A549 (cell line): Measurements from ENCODE around the gene PRAMEF11. TPM values are rescaled to one million over a fixed set of nuclear protein-coding genes. Genes with fewer than 3 reads are reported as not detected.

Experiments used
- ATAC-seq, 2 experiments: fragments of 200-7000 bp in 1 of 2; fragments of >200 bp in 1 of 2; cut with Nextera tagmentation in 1 of 2; cut with Tn5 transposase in 1 of 2; 3 replicates each; pipeline versions ENCODE4 v1.8.0 to v1.9.1; 2018 to 2020; ENCODE audit warnings: mild to moderate bottlenecking in 1 of 2, moderate library complexity in 1 of 2
- CTCF ChIA-PET: fragments of 300-600 bp; sonication (Branson Sonifier 250); formaldehyde crosslinking; extraction: SDS; loops from one replicate; lab custom pipeline; 2021; ENCODE audit warnings: antibody characterized with exemption, inconsistent platforms; lab: Yijun Ruan, JAX
- POLR2A ChIA-PET: fragments of 350-600 bp; formaldehyde crosslinking; extraction: SDS; loops from one replicate; lab custom pipeline; 2021; ENCODE audit warnings: antibody characterized with exemption, inconsistent platforms; lab: Yijun Ruan, JAX
- DNase-seq, 2 experiments: peaks; one replicate each; pipeline versions ENCODE4 v3.0.0 to v3.0.0-alpha.2; 2011 to 2016; ENCODE audit warnings: low read depth in 1 of 2, low spot score in 1 of 2
- FAIRE-seq: peaks from 2 replicates; lab custom pipeline; 2011; peaks lifted over from hg19 to GRCh38; lab: Jason Lieb, UNC
- H3K27ac ChIP-seq, 2 experiments: fragments of >200 bp; sonication (Bioruptor Twin); formaldehyde crosslinking; 3 replicates each; pipeline ENCODE4 v1.5.1; 2016 to 2017
- H3K4me1 ChIP-seq: fragments of >200 bp; sonication (Bioruptor Twin); formaldehyde crosslinking; 3 replicates; pipeline ENCODE4 v1.6.1; 2016
- H3K4me2 ChIP-seq: fragments of >200 bp; sonication (Bioruptor Twin); formaldehyde crosslinking; 3 replicates; pipeline ENCODE4 v1.6.1; 2016
- H3K4me3 ChIP-seq: fragments of >200 bp; sonication (Bioruptor Twin); formaldehyde crosslinking; 3 replicates; pipeline ENCODE4 v1.5.1; 2016
- H3K9me3 ChIP-seq: fragments of >200 bp; sonication (Bioruptor Twin); formaldehyde crosslinking; 3 replicates; pipeline ENCODE4 v1.6.1; 2016
- BHLHE40 ChIP-seq: IDR thresholded peaks from 2 replicates; pipeline ENCODE4 v1.6.1; 2012; ENCODE audit warnings: low read depth, low read length, inconsistent platforms
- CBX2 ChIP-seq: fragments of 200-600 bp; sonication (generic); IDR thresholded peaks from 2 replicates; pipeline ENCODE4 v1.6.1; 2016; ENCODE audit warnings: low read depth, mild to moderate bottlenecking, borderline replicate concordance
- CHD4 ChIP-seq: fragments of 200-600 bp; sonication (generic); IDR thresholded peaks from 2 replicates; pipeline ENCODE4 v1.6.1; 2016; ENCODE audit warnings: antibody characterized with exemption, mild to moderate bottlenecking, borderline replicate concordance
- HEYL ChIP-seq: fragments of 250-450 bp; sonication (Bioruptor Pico); IDR thresholded peaks from 2 replicates; pipeline ENCODE4 v1.8.0; 2021; ENCODE audit warnings: mild to moderate bottlenecking, moderate library complexity
- HOXB13 ChIP-seq: fragments of 250-450 bp; sonication (Bioruptor Pico); IDR thresholded peaks from 2 replicates; pipeline ENCODE4 v1.5.0; 2020; ENCODE audit warnings: low read depth, mild to moderate bottlenecking, moderate library complexity
- JUN ChIP-seq, 2 experiments: fragments of >200 bp; sonication (Bioruptor Twin); formaldehyde crosslinking; IDR thresholded peaks; 2 replicates in 1 of 2; 3 replicates in 1 of 2; pipeline ENCODE4 v1.6.1; 2016 to 2017
- KDM1A ChIP-seq: fragments of 200-600 bp; sonication (generic); IDR thresholded peaks from 2 replicates; pipeline ENCODE4 v1.6.1; 2016; ENCODE audit warnings: low read depth, mild to moderate bottlenecking
- MAFK ChIP-seq: fragments of 450-650 bp; IDR thresholded peaks from 2 replicates; pipeline ENCODE4 v1.6.1; 2014; ENCODE audit not compliant: partially characterized antibody
- NFE2L2 ChIP-seq: fragments of 150-350 bp; conservative IDR thresholded peaks from 2 replicates; pipeline ENCODE4 v1.6.1; 2014; ENCODE audit warnings: low read length
- PHF8 ChIP-seq: fragments of 200-600 bp; sonication (generic); IDR thresholded peaks from 2 replicates; pipeline ENCODE4 v1.6.1; 2016; ENCODE audit warnings: low read depth, mild to moderate bottlenecking, antibody characterized with exemption, moderate library complexity, borderline replicate concordance
- POLR2AphosphoS2 ChIP-seq: conservative IDR thresholded peaks from 2 replicates; pipeline ENCODE4 v1.6.1; 2012; ENCODE audit warnings: low read length, improper control_type of control experiment, inconsistent platforms
- RAD21 ChIP-seq, 2 experiments: fragments of >200 bp in 1 of 2; sonication (Bioruptor Twin) in 1 of 2; formaldehyde crosslinking in 1 of 2; IDR thresholded peaks in 1 of 2; conservative IDR thresholded peaks in 1 of 2; 2 replicates in 1 of 2; 3 replicates in 1 of 2; pipeline ENCODE4 v1.6.1; 2012 to 2018; ENCODE audit warnings: inconsistent platforms in 1 of 2
- RNF2 ChIP-seq: fragments of 200-600 bp; sonication (generic); IDR thresholded peaks from 2 replicates; pipeline ENCODE4 v1.6.1; 2016; ENCODE audit warnings: low read depth, mild to moderate bottlenecking, antibody characterized with exemption, moderate library complexity, borderline replicate concordance
- TP53 ChIP-seq: fragments of 250-450 bp; sonication (Bioruptor Pico); IDR thresholded peaks from 2 replicates; pipeline ENCODE4 v1.5.0; 2021; ENCODE audit warnings: mild to moderate bottlenecking, moderate library complexity
- ZC3H11A ChIP-seq: fragments of 450-650 bp; IDR thresholded peaks from 2 replicates; pipeline ENCODE4 v1.6.1; 2014; ENCODE audit warnings: antibody characterized with exemption, mild to moderate bottlenecking
- ZNF302 ChIP-seq: fragments of 250-450 bp; sonication (Bioruptor Pico); IDR thresholded peaks from 2 replicates; pipeline ENCODE4 v1.9.0; 2021; ENCODE audit warnings: inconsistent platforms, mild to moderate bottlenecking, moderate library complexity
- WGBS: methylation state at CpG from one replicate; pipeline ENCODE4 v1.1.6; 2017; ENCODE audit errors: missing lambda C conversion rate; 5-methylcytosine and 5-hydroxymethylcytosine counted together
- polyA plus RNA-seq, 4 experiments: library from polyadenylated mRNA; depleted of rRNA in 3 of 4; stranded (reverse); fragments of >200 nt; fragmentation: RNase III in 1 of 4; extraction: RNeasy Plus Mini Kit Qiagen cat#74134 plus additional on column Dnase treatment in 1 of 4; gene quantifications; 2 replicates in 3 of 4; 3 replicates in 1 of 4; pipeline ENCODE4 v1.2.3, GENCODE V29; 2011 to 2017
- TF ChIP-seq, protein P1 (sequence below): fragments of 250-450 bp; sonication (Bioruptor Pico); IDR thresholded peaks from 2 replicates; pipeline ENCODE4 v1.5.0; 2020; ENCODE audit warnings: low read depth, mild to moderate bottlenecking, moderate library complexity

Gene PRAMEF11
- polyA plus RNA-seq, 2 of the 4 experiments (the other 2 are of a cell fraction), result not detected

DNA sequence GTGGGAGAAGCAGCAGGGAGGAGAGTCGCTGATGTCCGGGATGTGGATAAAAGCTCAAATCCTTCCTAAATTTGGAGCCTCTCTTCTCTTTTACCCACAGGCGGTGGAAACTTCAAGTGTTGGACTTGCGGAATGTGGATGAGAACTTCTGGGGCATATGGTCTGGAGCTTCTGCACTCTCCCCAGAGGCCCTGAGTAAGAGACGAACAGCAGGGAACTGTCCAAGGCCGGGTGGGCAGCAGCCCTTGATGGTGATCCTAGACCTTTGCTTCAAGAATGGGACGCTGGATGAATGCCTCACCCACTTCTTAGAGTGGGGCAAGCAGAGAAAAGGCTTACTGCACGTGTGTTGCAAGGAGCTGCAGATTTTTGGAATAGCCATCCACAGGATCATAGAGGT, 55.8 kb downstream of the PRAMEF11 start:
- ATAC-seq, result no peak
- H3K27ac ChIP-seq, result no peak overlapping the region
- H3K4me2 ChIP-seq, result no peak overlapping the region
- H3K4me3 ChIP-seq, result no peak overlapping the region
- TF ChIP-seq HEYL (CRISPR knock-in tag) (no peak), NFE2L2 (no peak), RNF2 (no peak), JUN (IDR thresholded peaks at IDR 0.05) (no peak), TP53 (no peak), BHLHE40 (no peak), ZNF302 (no peak), HOXB13 (CRISPR knock-in tag) (no peak), POLR2AphosphoS2 (no peak), CHD4 (no peak), KDM1A (no peak), RAD21 (conservative IDR thresholded peaks at IDR 0.05 in 1 of 2, IDR thresholded peaks at IDR 0.05 in 1 of 2) (no peak), CBX2 (no peak), ZC3H11A (no peak), PHF8 (no peak)
- TF ChIP-seq, protein P1, sequence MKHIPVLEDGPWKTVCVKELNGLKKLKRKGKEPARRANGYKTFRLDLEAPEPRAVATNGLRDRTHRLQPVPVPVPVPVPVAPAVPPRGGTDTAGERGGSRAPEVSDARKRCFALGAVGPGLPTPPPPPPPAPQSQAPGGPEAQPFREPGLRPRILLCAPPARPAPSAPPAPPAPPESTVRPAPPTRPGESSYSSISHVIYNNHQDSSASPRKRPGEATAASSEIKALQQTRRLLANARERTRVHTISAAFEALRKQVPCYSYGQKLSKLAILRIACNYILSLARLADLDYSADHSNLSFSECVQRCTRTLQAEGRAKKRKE (CRISPR knock-in tag), result no peak
- TF ChIP-seq, all 56 proteins: peak for 0
- Histone ChIP-seq H3K9me3 (no peaks in the 10 kb centered on the region), H3K4me1 (no peaks in the 10 kb centered on the region)
- ChIA-PET POLR2A (no interaction called here), CTCF (interaction anchor here (0.9 to 1.8 kb wide), 3 partner anchors 11 to 503 kb away, joined by 4 to 6 read pairs (median 5); no protein-coding TSS in a partner anchor)
- FAIRE-seq, result no peak
- 41% methylated on average over 8 of the region's 8 CpGs for WGBS
- no peak for DNase-seq

DNA sequence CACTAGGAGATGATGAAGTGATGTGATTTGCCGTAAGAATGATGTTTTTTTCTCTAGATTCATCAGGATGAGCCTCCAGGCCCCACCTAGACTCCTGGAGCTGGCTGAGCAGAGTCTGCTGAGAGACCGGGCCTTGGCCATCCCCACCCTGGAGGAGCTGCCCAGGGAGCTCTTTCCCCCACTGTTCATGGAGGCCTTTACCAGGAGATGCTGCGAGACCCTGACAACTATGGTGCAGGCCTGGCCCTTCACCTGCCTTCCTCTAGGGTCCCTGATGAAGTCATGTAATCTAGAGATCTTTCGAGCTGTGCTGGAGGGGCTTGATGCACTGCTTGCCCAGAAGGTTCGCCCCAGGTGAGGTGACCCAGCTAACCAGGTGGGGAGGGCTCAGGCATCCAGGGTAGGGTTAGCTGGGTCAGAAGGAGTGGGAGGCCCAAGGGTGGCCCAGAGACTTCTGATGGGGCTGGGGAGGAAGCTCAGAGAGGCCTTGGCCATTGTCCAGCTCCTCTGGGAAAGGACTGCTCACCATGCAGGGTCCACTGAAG, 56.3 kb downstream of the PRAMEF11 start:
- 22% methylated on average over 1 of the region's 5 CpGs for WGBS
- FAIRE-seq, result no peak
- TF ChIP-seq MAFK, result no peak
- no peak for TF ChIP-seq TP53
- H3K4me1 ChIP-seq, result no peaks in the 10 kb centered on the region
- POLR2A ChIA-PET, result no interaction called here
- CTCF ChIA-PET, result interaction anchor here (0.9 to 1.8 kb wide), 3 partner anchors 10 to 503 kb away, joined by 4 to 6 read pairs (median 5); no protein-coding TSS in a partner anchor
- no peak overlapping the region for H3K4me2 ChIP-seq
- no peak overlapping the region for H3K4me3 ChIP-seq
- no peaks in the 10 kb centered on the region for H3K9me3 ChIP-seq
- no peak for DNase-seq
- ATAC-seq, result no peak
- no peak overlapping the region for H3K27ac ChIP-seq

Other genes with a start within 250 kb of the PRAMEF11 start
- gene DHRS3, start 213.2 kb downstream of the PRAMEF11 start, polyA plus RNA-seq (2011; rRNA removed), result 79.7 and 89.1 TPM in 2 replicates
- 56.9 to 78.9 TPM (median 62.7 TPM) in 3 replicates for gene DHRS3, start 213.2 kb downstream of the PRAMEF11 start, polyA plus RNA-seq (2017; fragmentation: RNase III; extraction: RNeasy Plus Mini Kit Qiagen cat#74134 plus additional on column Dnase treatment)
- not detected in 2 replicates for gene AADACL4, start 187.3 kb downstream of the PRAMEF11 start, polyA plus RNA-seq (2011; rRNA removed)
- not detected in 3 replicates for gene AADACL4, start 187.3 kb downstream of the PRAMEF11 start, polyA plus RNA-seq (2017; fragmentation: RNase III; extraction: RNeasy Plus Mini Kit Qiagen cat#74134 plus additional on column Dnase treatment)
- gene AADACL3, start 115.3 kb downstream of the PRAMEF11 start, polyA plus RNA-seq (2011; rRNA removed), result not detected in 2 replicates
- not detected in 3 replicates for gene AADACL3, start 115.3 kb downstream of the PRAMEF11 start, polyA plus RNA-seq (2017; fragmentation: RNase III; extraction: RNeasy Plus Mini Kit Qiagen cat#74134 plus additional on column Dnase treatment)
- not detected in 2 replicates for gene CFAP107, start 85.2 kb downstream of the PRAMEF11 start, polyA plus RNA-seq (2011; rRNA removed)
- gene CFAP107, start 85.2 kb downstream of the PRAMEF11 start, polyA plus RNA-seq (2017; fragmentation: RNase III; extraction: RNeasy Plus Mini Kit Qiagen cat#74134 plus additional on column Dnase treatment), result not detected in 3 replicates
- not detected in 2 replicates for gene PRAMEF12, start 57.7 kb downstream of the PRAMEF11 start, polyA plus RNA-seq (2011; rRNA removed)
- gene PRAMEF12, start 57.7 kb downstream of the PRAMEF11 start, polyA plus RNA-seq (2017; fragmentation: RNase III; extraction: RNeasy Plus Mini Kit Qiagen cat#74134 plus additional on column Dnase treatment), result not detected in 3 replicates
- gene PRAMEF1, start 40.0 kb downstream of the PRAMEF11 start, polyA plus RNA-seq (2011; rRNA removed), result not detected in 2 replicates
- gene PRAMEF1, start 40.0 kb downstream of the PRAMEF11 start, polyA plus RNA-seq (2017; fragmentation: RNase III; extraction: RNeasy Plus Mini Kit Qiagen cat#74134 plus additional on column Dnase treatment), result not detected in 3 replicates
- gene HNRNPCL1, start 17.3 kb upstream of the PRAMEF11 start, polyA plus RNA-seq (2011; rRNA removed), result not detected in 2 replicates
- not detected in 3 replicates for gene HNRNPCL1, start 17.3 kb upstream of the PRAMEF11 start, polyA plus RNA-seq (2017; fragmentation: RNase III; extraction: RNeasy Plus Mini Kit Qiagen cat#74134 plus additional on column Dnase treatment)
- not detected in 2 replicates for gene PRAMEF2, start 25.7 kb upstream of the PRAMEF11 start, polyA plus RNA-seq (2011; rRNA removed)
- gene PRAMEF2, start 25.7 kb upstream of the PRAMEF11 start, polyA plus RNA-seq (2017; fragmentation: RNase III; extraction: RNeasy Plus Mini Kit Qiagen cat#74134 plus additional on column Dnase treatment), result not detected in 3 replicates
- gene PRAMEF4, start 54.8 kb upstream of the PRAMEF11 start, polyA plus RNA-seq (2011; rRNA removed), result not detected in 2 replicates
- gene PRAMEF4, start 54.8 kb upstream of the PRAMEF11 start, polyA plus RNA-seq (2017; fragmentation: RNase III; extraction: RNeasy Plus Mini Kit Qiagen cat#74134 plus additional on column Dnase treatment), result not detected in 3 replicates
- not detected in 2 replicates for gene PRAMEF10, start 66.9 kb upstream of the PRAMEF11 start, polyA plus RNA-seq (2011; rRNA removed)
- gene PRAMEF10, start 66.9 kb upstream of the PRAMEF11 start, polyA plus RNA-seq (2017; fragmentation: RNase III; extraction: RNeasy Plus Mini Kit Qiagen cat#74134 plus additional on column Dnase treatment), result not detected in 3 replicates
- gene PRAMEF7, start 85.2 kb upstream of the PRAMEF11 start, polyA plus RNA-seq (2011; rRNA removed), result not detected in 2 replicates
- gene PRAMEF7, start 85.2 kb upstream of the PRAMEF11 start, polyA plus RNA-seq (2017; fragmentation: RNase III; extraction: RNeasy Plus Mini Kit Qiagen cat#74134 plus additional on column Dnase treatment), result not detected in 3 replicates
- gene PRAMEF6, start 116.2 kb upstream of the PRAMEF11 start, polyA plus RNA-seq (2011; rRNA removed), result not detected in 2 replicates
- gene PRAMEF6, start 116.2 kb upstream of the PRAMEF11 start, polyA plus RNA-seq (2017; fragmentation: RNase III; extraction: RNeasy Plus Mini Kit Qiagen cat#74134 plus additional on column Dnase treatment), result not detected in 3 replicates
- 0.05 TPM in 1 of 2 replicates, not detected in the other for gene PRAMEF27, start 225.2 kb upstream of the PRAMEF11 start, polyA plus RNA-seq (2011; rRNA removed)
- gene PRAMEF27, start 225.2 kb upstream of the PRAMEF11 start, polyA plus RNA-seq (2017; fragmentation: RNase III; extraction: RNeasy Plus Mini Kit Qiagen cat#74134 plus additional on column Dnase treatment), result not detected in 3 replicates
- not detected in 2 replicates for gene HNRNPCL3, start 229.4 kb upstream of the PRAMEF11 start, polyA plus RNA-seq (2011; rRNA removed)
- gene HNRNPCL3, start 229.4 kb upstream of the PRAMEF11 start, polyA plus RNA-seq (2017; fragmentation: RNase III; extraction: RNeasy Plus Mini Kit Qiagen cat#74134 plus additional on column Dnase treatment), result not detected in 3 replicates
- not detected in 2 replicates for gene PRAMEF25, start 239.4 kb upstream of the PRAMEF11 start, polyA plus RNA-seq (2011; rRNA removed)
- not detected in 3 replicates for gene PRAMEF25, start 239.4 kb upstream of the PRAMEF11 start, polyA plus RNA-seq (2017; fragmentation: RNase III; extraction: RNeasy Plus Mini Kit Qiagen cat#74134 plus additional on column Dnase treatment)